ENCODE measurements around the gene HEXIM1. TPM values are rescaled to one million over a fixed set of nuclear protein-coding genes. Genes with fewer than 3 reads are reported as not detected.

Gene HEXIM1
- total RNA-seq, 1 experiment from 2014 or later: 57.2 TPM

- intact Hi-C loops (cut with micrococcal nuclease; ENCODE audit: unreplicated experiment): no loop called here
- no TSS peak for BruUV-seq (replicated peaks)
- H3K9me3 Mint-ChIP-seq (ENCODE audit: low read depth, unreplicated experiment): no peaks in the 10 kb centered on the region
- H3K27me3 Mint-ChIP-seq (ENCODE audit: unreplicated experiment): no peaks in the 10 kb centered on the region
- peaks cover 90% of the 10 kb centered on the region for H3K36me3 Mint-ChIP-seq (ENCODE audit: insufficient read depth, unreplicated experiment)
- H3K4me1 Mint-ChIP-seq (ENCODE audit: low read depth, unreplicated experiment): no peaks in the 10 kb centered on the region
- CTCF ChIA-PET: no interaction called here
- no peak for TF ChIP-seq CTCF (IDR thresholded peaks at IDR 0.05; ENCODE audit: unreplicated experiment)
- H3K4me3 Mint-ChIP-seq (ENCODE audit: low read depth, unreplicated experiment): no peak overlapping the region
- no peak for DNase-seq
- no peak overlapping the region for H3K27ac Mint-ChIP-seq (ENCODE audit: unreplicated experiment)
These were observed 46.1 kb upstream of the HEXIM1 start for GRCh38 chr17:45101883-45102811.

- H3K27ac Mint-ChIP-seq (ENCODE audit: unreplicated experiment): no peak overlapping the region
- intact Hi-C loops (cut with micrococcal nuclease; ENCODE audit: unreplicated experiment): no loop called here
- H3K36me3 Mint-ChIP-seq (ENCODE audit: insufficient read depth, unreplicated experiment): peaks cover 86% of the 10 kb centered on the region
- H3K9me3 Mint-ChIP-seq (ENCODE audit: low read depth, unreplicated experiment): no peaks in the 10 kb centered on the region
- CTCF ChIA-PET: no interaction called here
- TF ChIP-seq CTCF (IDR thresholded peaks at IDR 0.05; ENCODE audit: unreplicated experiment): no peak
- H3K4me3 Mint-ChIP-seq (ENCODE audit: low read depth, unreplicated experiment): no peak overlapping the region
- no peak for DNase-seq
- BruUV-seq (replicated peaks): no TSS peak
- H3K27me3 Mint-ChIP-seq (ENCODE audit: unreplicated experiment): no peaks in the 10 kb centered on the region
- no peaks in the 10 kb centered on the region for H3K4me1 Mint-ChIP-seq (ENCODE audit: low read depth, unreplicated experiment)
These were observed 45.4 kb upstream of the HEXIM1 start for GRCh38 chr17:45102856-45103255.

GRCh38 chr17:45103269-45103795, 44.9 kb upstream of the HEXIM1 start:
- TF ChIP-seq CTCF (IDR thresholded peaks at IDR 0.05; ENCODE audit: unreplicated experiment): no peak
- no peaks in the 10 kb centered on the region for H3K9me3 Mint-ChIP-seq (ENCODE audit: low read depth, unreplicated experiment)
- no peak overlapping the region for H3K4me3 Mint-ChIP-seq (ENCODE audit: low read depth, unreplicated experiment)
- no TSS peak for BruUV-seq (replicated peaks)
- no peaks in the 10 kb centered on the region for H3K4me1 Mint-ChIP-seq (ENCODE audit: low read depth, unreplicated experiment)
- no peaks in the 10 kb centered on the region for H3K27me3 Mint-ChIP-seq (ENCODE audit: unreplicated experiment)
- no peak for DNase-seq
- intact Hi-C loops (cut with micrococcal nuclease; ENCODE audit: unreplicated experiment): no loop called here
- H3K36me3 Mint-ChIP-seq (ENCODE audit: insufficient read depth, unreplicated experiment): peaks cover 85% of the 10 kb centered on the region
- CTCF ChIA-PET: no interaction called here
- no peak overlapping the region for H3K27ac Mint-ChIP-seq (ENCODE audit: unreplicated experiment)

- no peak for DNase-seq
- Mint-ChIP-seq H3K36me3 (ENCODE audit: insufficient read depth, unreplicated experiment) (peaks cover 84% of the 10 kb centered on the region), H3K27me3 (ENCODE audit: unreplicated experiment) (no peaks in the 10 kb centered on the region), H3K9me3 (ENCODE audit: low read depth, unreplicated experiment) (no peaks in the 10 kb centered on the region), H3K27ac (ENCODE audit: unreplicated experiment) (no peak overlapping the region), H3K4me3 (ENCODE audit: low read depth, unreplicated experiment) (no peak overlapping the region), H3K4me1 (ENCODE audit: low read depth, unreplicated experiment) (no peaks in the 10 kb centered on the region)
- no peak for TF ChIP-seq CTCF (IDR thresholded peaks at IDR 0.05; ENCODE audit: unreplicated experiment)
- intact Hi-C loops (cut with micrococcal nuclease; ENCODE audit: unreplicated experiment): no loop called here
- no TSS peak for BruUV-seq (replicated peaks)
- CTCF ChIA-PET: interaction anchor here (0.5 to 0.6 kb wide), 2 partner anchors 13 to 1071 kb away, joined by 3 read pairs; no protein-coding TSS in a partner anchor
These were observed 44.2 kb upstream of the HEXIM1 start for GRCh38 chr17:45104029-45104428.

Measured in Calu3 (cell line).